GM23338 (cell line): ENCODE data around the gene MED27. TPM values are rescaled to one million over a fixed set of nuclear protein-coding genes. Genes with fewer than 3 reads are reported as not detected.

Experiments used
- EZH2phosphoT487 ChIP-seq: fragments of 200-600 bp; sonication (generic); IDR thresholded peaks from one replicate; pipeline ENCODE4 v1.8.1; 2018; ENCODE audit warnings: antibody characterized with exemption; ENCODE audit not compliant: unreplicated experiment
- REST ChIP-seq: IDR thresholded peaks from one replicate; pipeline ENCODE4 v1.6.1; 2018; ENCODE audit warnings: antibody characterized with exemption; ENCODE audit not compliant: unreplicated experiment
- ZNF114 ChIP-seq: fragments of 250-450 bp; sonication (Bioruptor Pico); IDR thresholded peaks from 2 replicates; pipeline ENCODE4 v1.5.0; 2020; ENCODE audit warnings: mild to moderate bottlenecking, moderate library complexity
- polyA plus RNA-seq: library from polyadenylated mRNA; unstranded; fragments of >200 nt; fragmentation: Nextera tagmentation; extraction: Ambion mirVana; gene quantifications from 2 replicates; pipeline ENCODE4 v1.2.1, GENCODE V29; 2016
- total RNA-seq: library from RNA; depleted of rRNA; stranded (reverse); fragments of >200 nt; shearing (Covaris generic); gene quantifications from 2 replicates; pipeline ENCODE4 v1.2.3, GENCODE V29; 2014
- TF ChIP-seq, protein P1 (sequence below): fragments of 250-450 bp; sonication (Bioruptor Pico); IDR thresholded peaks from 2 replicates; pipeline ENCODE4 v1.5.0; 2020; ENCODE audit warnings: mild to moderate bottlenecking, moderate library complexity

The MED27 gene
- total and polyA plus RNA-seq, 2 experiments from 2014 or later: 30.6 to 35.0 TPM

- TF ChIP-seq REST (no peak), ZNF114 (CRISPR knock-in tag) (no peak), EZH2phosphoT487 (no peak)
- TF ChIP-seq, protein P1, sequence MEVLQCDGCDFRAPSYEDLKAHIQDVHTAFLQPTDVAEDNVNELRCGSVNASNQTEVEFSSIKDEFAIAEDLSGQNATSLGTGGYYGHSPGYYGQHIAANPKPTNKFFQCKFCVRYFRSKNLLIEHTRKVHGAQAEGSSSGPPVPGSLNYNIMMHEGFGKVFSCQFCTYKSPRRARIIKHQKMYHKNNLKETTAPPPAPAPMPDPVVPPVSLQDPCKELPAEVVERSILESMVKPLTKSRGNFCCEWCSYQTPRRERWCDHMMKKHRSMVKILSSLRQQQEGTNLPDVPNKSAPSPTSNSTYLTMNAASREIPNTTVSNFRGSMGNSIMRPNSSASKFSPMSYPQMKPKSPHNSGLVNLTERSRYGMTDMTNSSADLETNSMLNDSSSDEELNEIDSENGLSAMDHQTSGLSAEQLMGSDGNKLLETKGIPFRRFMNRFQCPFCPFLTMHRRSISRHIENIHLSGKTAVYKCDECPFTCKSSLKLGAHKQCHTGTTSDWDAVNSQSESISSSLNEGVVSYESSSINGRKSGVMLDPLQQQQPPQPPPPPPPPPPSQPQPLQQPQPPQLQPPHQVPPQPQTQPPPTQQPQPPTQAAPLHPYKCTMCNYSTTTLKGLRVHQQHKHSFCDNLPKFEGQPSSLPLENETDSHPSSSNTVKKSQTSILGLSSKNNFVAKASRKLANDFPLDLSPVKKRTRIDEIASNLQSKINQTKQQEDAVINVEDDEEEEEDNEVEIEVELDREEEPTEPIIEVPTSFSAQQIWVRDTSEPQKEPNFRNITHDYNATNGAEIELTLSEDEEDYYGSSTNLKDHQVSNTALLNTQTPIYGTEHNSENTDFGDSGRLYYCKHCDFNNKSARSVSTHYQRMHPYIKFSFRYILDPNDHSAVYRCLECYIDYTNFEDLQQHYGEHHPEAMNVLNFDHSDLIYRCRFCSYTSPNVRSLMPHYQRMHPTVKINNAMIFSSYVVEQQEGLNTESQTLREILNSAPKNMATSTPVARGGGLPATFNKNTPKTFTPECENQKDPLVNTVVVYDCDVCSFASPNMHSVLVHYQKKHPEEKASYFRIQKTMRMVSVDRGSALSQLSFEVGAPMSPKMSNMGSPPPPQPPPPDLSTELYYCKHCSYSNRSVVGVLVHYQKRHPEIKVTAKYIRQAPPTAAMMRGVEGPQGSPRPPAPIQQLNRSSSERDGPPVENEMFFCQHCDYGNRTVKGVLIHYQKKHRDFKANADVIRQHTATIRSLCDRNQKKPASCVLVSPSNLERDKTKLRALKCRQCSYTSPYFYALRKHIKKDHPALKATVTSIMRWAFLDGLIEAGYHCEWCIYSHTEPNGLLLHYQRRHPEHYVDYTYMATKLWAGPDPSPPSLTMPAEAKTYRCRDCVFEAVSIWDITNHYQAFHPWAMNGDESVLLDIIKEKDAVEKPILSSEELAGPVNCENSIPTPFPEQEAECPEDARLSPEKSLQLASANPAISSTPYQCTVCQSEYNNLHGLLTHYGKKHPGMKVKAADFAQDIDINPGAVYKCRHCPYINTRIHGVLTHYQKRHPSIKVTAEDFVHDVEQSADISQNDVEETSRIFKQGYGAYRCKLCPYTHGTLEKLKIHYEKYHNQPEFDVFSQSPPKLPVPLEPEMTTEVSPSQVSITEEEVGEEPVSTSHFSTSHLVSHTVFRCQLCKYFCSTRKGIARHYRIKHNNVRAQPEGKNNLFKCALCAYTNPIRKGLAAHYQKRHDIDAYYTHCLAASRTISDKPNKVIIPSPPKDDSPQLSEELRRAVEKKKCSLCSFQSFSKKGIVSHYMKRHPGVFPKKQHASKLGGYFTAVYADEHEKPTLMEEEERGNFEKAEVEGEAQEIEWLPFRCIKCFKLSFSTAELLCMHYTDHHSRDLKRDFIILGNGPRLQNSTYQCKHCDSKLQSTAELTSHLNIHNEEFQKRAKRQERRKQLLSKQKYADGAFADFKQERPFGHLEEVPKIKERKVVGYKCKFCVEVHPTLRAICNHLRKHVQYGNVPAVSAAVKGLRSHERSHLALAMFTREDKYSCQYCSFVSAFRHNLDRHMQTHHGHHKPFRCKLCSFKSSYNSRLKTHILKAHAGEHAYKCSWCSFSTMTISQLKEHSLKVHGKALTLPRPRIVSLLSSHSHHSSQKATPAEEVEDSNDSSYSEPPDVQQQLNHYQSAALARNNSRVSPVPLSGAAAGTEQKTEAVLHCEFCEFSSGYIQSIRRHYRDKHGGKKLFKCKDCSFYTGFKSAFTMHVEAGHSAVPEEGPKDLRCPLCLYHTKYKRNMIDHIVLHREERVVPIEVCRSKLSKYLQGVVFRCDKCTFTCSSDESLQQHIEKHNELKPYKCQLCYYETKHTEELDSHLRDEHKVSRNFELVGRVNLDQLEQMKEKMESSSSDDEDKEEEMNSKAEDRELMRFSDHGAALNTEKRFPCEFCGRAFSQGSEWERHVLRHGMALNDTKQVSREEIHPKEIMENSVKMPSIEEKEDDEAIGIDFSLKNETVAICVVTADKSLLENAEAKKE: no peak
These were observed 7.7 kb downstream of the MED27 start (continued) for GRCh38 chr9:132071847-132072507.
